HG03064 (cell line): Measurements from ENCODE around the gene SCUBE2.

Experiments
- ATAC-seq: cut with Tn5 transposase; IDR thresholded peaks from one replicate; pipeline ENCODE4 v1.9.1; 2021; ENCODE audit warnings: low read depth; ENCODE audit not compliant: unreplicated experiment

The SCUBE2 gene

DNA sequence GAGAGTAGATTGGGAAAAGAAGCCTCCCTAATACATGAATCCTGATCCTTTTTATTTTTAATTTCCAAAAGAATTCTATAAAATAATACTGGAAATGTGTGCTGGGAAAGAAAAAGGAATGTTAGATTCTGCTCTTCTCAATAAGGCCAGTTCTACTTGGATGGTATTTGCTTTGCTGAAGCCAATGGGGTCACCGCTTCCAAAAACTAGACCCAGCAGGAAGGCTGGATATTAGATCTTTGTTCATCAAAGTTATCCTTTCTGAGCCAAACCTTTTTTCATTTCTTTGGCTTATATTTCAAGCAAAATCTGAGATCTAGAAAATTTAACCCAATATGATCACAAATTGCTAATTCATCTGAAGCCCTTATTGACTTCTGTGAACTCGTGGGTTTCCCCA, 41.4 kb downstream of the SCUBE2 start:
- no peak for ATAC-seq

- no peak for ATAC-seq
Measured at GRCh38 chr11:9047964-9048523, 43.4 kb downstream of the SCUBE2 start.

DNA sequence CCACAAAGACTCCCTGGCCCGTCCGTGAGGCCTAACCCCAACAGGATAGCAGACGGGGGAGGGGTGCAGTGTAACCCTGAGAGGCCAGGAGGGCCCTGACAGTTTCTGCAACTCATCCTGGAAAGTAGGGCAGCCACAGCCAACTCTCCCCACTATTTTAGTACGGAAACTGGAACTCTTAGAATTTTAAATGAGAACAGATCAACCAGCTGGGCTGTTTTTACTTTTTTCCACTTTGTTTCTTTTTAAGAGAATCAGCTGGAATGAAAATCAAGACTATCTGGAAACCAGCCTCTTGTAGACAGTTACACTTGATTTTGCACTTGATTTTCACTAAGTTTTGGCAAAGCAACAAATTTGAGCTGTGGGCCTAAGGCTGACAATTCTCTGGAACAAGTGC, 44.9 kb downstream of the SCUBE2 start:
- no peak for ATAC-seq

GRCh38 chr11:9042488-9042887, 48.9 kb downstream of the SCUBE2 start:
- ATAC-seq: no peak

- no peak for ATAC-seq
Measured at GRCh38 chr11:9041747-9042146, 49.7 kb downstream of the SCUBE2 start.

DNA sequence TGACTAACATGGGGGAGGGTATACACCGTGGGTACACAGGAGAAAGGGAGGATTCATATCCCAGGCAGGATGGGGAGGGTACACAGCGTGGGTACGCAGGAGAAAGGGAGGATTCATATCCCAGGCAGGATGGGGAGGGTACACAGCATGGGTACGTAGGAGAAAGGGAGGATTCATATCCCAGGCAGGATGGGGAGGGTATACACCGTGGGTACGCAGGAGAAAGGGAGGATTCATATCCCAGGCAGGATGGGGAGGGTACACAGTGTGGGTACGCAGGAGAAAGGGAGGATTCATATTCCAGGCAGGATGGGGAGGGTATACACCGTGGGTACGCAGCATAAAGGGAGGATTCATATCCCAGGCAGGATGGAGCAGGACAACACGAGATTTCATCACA, 51.0 kb downstream of the SCUBE2 start:
- no peak for ATAC-seq

GRCh38 chr11:9039863-9040262, 51.5 kb downstream of the SCUBE2 start:
- no peak for ATAC-seq

DNA sequence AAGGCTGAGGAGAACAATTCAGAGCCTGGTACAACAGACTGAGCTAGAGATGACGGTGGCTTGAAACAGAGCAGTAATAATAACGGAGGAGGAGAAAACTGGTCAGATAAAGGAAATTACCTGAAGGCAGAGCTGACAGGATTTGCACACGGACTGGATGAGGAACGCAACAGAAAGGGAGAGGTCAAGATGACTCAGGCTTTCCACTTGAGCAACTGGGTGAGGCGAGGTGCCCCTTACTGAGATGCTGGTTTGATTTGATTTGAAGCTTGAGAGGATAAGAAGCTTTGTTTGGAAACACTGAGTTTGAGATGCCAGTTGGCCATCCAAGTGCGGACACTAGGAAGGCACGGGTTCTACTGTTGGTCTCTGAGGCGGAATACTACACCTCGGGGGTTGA, 52.2 kb downstream of the SCUBE2 start:
- no peak for ATAC-seq

DNA sequence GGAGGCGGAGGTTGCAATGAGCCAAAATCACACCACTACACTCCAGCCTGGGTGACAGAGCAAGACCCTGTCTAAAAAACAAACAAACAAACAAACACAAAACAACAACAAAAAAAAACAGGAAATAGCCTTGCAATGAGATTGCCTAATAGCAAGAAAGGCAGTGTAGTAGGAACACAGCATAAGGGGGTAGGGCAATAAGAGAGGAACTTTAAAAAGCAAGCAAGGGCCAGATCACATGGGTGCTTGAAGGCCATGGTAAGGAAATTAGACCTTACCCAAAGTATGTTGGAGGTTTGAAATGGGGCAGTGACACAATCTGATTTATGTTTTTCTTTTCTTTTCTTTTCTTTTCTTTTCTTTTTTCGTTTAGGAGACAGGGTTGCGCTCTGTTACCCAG, 52.9 kb downstream of the SCUBE2 start:
- no peak for ATAC-seq

GRCh38 chr11:9037963-9038362, 53.4 kb downstream of the SCUBE2 start:
- no peak for ATAC-seq

DNA sequence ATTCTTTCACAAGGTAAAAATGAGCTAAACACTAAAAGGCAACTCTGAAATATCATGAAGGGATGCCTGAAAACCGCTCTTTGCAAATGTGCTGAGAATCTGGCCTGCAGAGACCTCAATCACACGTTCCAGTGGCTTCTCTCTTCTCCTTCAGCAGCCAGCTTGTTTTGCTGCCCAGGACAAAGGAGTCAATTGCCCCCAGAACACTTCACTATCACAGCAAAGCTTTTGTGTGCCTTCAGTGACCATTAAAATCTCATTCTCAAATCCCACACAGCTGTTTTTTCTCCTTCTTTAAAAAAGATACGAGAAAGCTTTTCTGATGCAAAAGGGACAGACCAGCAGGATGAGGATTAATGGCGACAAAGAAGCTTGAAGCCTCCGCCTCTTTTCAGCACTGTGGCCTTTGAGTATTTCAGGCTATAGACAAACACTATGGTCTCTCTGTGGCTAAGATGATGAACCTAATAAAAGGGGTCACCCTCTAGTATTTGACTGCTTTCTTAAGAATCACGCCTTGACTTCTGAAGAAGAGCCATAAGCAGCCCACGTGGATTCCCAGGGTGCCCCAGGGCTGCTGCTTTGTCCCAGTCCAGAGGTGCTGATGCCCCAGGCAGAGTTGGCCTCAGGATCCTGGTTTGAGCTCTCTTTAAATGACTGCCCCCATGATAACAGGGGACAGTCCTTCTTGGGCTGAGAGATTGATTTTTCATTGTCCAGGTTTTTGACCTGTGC, 54.2 kb downstream of the SCUBE2 start:
- ATAC-seq: no peak

DNA sequence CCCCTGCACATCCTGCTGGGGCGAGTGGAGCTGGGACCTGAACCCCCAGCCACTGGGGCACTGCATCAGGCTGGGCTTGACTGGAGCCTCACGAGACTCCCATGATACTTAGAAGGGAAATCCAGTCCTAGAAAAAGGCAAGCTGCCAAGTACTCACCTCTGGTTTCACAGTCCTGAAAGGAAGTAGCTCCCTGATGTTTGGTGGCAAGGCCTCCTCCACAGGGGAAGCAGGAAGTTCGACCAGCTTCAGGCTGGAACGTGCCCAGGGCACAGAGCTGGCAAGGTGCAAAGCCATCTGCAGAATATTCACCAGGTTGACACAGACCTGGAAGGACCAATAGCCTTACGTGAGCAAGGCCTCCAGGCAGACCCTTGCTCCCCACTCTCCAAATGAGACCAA, 60.8 kb downstream of the SCUBE2 start:
- no peak for ATAC-seq

DNA sequence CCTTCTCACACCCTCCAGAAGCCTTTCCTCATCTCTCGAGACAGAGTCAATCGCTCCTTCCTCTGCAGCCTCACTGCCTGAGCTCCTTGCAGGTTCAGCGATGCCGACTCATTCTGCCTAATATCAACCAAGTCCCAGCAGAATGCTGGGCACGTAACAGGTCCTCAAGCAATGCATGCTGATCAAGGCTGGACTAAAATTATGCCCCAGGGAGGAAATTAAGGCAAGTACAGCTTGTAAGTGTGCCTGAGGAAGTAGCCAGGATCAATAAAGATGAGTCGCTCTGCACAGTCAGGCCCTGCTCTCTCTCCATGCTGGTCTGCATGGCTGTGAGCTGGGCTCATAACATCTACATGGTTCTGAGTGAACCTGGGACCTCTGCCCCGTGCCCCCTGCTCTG, 62.0 kb downstream of the SCUBE2 start:
- no peak for ATAC-seq

DNA sequence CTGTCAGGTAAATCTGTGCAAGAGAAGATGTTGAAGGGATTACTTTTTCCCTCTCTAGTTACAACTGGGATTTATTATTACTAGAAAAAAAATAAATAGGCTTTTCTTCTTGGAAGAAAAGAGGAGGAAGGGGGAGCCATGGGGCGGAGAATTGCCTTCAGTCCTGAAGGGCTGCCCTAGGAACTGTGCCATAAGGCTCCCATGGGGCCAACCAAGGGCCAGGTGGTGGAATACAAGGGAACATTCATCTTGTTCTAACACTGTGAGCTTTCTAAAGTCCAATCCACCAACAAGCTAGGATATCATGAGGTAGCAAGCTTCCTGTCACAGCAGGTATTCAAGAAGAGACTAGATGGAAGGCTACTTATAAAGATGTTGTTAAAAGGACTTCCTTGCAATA, 62.8 kb downstream of the SCUBE2 start:
- ATAC-seq: no peak

DNA sequence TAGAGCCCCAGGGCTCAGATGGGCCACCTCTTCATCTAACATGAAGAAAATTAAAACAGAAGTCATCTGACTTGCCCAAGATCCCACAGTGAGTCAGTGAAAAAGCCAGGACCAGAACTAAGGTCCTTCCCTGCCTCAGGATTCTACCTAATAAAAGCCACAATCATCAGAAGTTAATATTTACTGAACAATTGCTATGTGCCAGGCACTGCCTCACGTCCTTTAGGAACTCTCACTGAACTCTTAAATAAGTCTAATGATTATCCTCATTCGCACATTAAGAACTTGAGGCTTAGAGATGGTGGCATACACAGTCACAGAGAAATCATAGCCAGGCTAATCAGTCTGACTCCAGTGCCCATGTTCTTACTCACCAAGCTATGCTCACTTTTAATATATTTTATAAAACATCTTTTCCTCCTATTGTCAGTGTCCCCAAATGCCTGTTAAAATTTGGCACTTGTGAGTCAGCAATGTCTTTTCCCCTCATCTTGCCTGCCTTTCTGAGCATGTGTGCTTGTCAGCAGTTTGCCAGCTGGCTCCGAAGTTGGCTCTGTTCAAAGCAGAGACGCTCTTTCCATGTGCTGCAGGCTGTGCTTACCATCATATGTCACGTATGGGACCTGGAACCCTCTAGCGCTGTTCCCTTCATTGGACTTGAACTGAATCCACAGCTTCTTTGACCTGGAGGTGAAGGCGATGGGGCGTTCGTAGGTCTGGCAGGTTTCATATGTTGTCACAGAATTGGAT, 66.1 kb downstream of the SCUBE2 start:
- ATAC-seq: no peak

DNA sequence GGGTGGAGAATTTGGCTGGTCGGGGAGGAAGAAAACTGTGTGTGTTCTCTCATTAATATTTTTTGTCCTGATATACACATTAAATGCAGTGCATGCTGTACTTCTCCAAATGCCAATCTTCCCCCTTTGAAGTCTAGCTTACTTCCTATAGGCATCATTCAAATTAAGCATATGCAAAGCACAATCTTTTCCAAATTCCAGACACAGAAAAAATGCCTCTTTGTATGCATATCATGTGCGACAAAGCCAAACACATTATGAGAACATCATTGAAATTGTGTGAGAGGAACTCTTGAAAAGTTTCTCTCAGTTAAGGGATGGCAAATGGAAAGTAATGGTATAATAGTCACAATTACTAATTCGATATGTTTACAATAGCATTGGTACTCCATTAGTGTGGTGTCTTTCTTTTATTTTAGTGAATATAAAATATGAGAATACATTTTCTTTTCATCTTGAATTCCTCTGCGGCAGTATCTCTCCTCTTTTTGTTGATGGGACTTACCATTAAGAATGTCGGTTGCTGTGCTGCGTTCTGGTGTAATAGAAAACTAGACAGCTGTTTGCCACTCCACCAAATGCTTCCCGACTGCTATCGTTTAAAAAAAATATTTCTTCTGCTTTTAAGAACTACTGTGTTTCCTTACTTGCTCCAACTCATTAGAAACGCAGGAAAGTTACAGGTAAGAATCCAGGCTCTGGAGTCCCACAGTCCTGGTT, 68.3 kb downstream of the SCUBE2 start:
- no peak for ATAC-seq

DNA sequence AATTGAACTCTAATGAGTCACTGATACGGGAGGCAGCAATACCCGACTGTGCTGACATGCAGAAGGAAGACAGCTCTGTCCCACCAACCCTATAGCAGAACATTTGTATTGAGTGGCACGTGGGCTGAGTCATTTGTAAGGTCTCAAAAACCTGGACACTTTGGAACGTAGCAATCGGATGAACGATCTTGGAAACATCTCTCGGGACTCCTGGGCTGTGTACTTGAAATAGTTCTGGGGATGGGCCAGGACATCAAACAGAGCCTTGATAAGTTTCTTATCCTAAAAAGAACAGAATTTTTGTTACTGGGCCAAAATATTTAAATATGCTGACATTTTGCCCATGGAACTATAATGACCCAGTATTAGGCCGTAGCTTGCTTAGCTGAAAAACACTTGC, 70.5 kb downstream of the SCUBE2 start:
- no peak for ATAC-seq

GRCh38 chr11:9019861-9020260, 71.5 kb downstream of the SCUBE2 start:
- no peak for ATAC-seq

- ATAC-seq: no peak
Measured at GRCh38 chr11:9017773-9018172, 73.6 kb downstream of the SCUBE2 start.

- ATAC-seq: no peak
Measured at GRCh38 chr11:9016916-9017642, 74.3 kb downstream of the SCUBE2 start.

DNA sequence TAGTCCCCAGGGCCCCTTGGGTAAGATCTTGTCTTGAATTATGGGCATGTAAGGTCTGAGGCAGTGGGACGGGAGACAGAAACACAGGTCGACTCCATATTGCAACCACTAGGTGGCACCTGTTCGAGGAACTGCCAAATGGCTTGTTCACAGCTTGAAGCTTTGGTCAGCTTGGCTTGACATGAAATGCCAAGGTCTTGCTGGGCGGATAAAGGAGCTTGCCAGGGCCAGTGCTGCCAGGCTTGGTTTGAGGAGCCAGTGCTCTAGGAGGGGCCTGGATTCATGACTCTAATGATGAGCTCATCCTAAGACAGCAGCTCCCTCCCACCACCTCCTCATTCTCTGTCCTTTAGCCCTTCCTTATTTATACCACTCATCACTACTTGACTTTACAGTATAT, 75.7 kb downstream of the SCUBE2 start:
- no peak for ATAC-seq
